Measurements from ENCODE around the gene GFRA1.

Gene GFRA1

GRCh38 chr10:116151076-116151475 lies 121.9 kb downstream of the GFRA1 start:
- no peak for TF ChIP-seq CTCF (IDR thresholded peaks at IDR 0.05; ENCODE audit: extremely low read depth, missing control alignments)
- DNase-seq (ENCODE audit: low spot score), result no peak

- TF ChIP-seq CTCF (IDR thresholded peaks at IDR 0.05; ENCODE audit: extremely low read depth, missing control alignments), result no peak
- DNase-seq (ENCODE audit: low spot score), result no peak
Observed at GRCh38 chr10:116150606-116151005, 122.4 kb downstream of the GFRA1 start.

- no peak for DNase-seq (ENCODE audit: low spot score)
- no peak for TF ChIP-seq CTCF (IDR thresholded peaks at IDR 0.05; ENCODE audit: extremely low read depth, missing control alignments)
Observed at GRCh38 chr10:116147147-116147905, 125.7 kb downstream of the GFRA1 start.

- no peak for DNase-seq (ENCODE audit: low spot score)
- TF ChIP-seq CTCF (IDR thresholded peaks at IDR 0.05; ENCODE audit: extremely low read depth, missing control alignments), result no peak
Observed at GRCh38 chr10:116146372-116147140, 126.5 kb downstream of the GFRA1 start.

- TF ChIP-seq CTCF (IDR thresholded peaks at IDR 0.05; ENCODE audit: extremely low read depth, missing control alignments), result no peak
- DNase-seq (ENCODE audit: low spot score), result no peak
Observed at GRCh38 chr10:116143673-116144222, 129.3 kb downstream of the GFRA1 start.

GRCh38 chr10:116141855-116142254 lies 131.2 kb downstream of the GFRA1 start:
- TF ChIP-seq CTCF (IDR thresholded peaks at IDR 0.05; ENCODE audit: extremely low read depth, missing control alignments), result no peak

GRCh38 chr10:116141246-116141645 lies 131.8 kb downstream of the GFRA1 start:
- no peak for DNase-seq (ENCODE audit: low spot score)
- TF ChIP-seq CTCF (IDR thresholded peaks at IDR 0.05; ENCODE audit: extremely low read depth, missing control alignments), result no peak

More at GRCh38 chr10:116141855-116142254, 131.2 kb downstream of the GFRA1 start:
- no peak for DNase-seq (ENCODE audit: low spot score)

Measured in GM20000 (cell line).